Measurements from ENCODE around the gene TMEM125. TPM values are rescaled to one million over a fixed set of nuclear protein-coding genes. Genes with fewer than 3 reads are reported as not detected.

Gene TMEM125
- total and polyA plus RNA-seq, 7 donors: not detected

DNA sequence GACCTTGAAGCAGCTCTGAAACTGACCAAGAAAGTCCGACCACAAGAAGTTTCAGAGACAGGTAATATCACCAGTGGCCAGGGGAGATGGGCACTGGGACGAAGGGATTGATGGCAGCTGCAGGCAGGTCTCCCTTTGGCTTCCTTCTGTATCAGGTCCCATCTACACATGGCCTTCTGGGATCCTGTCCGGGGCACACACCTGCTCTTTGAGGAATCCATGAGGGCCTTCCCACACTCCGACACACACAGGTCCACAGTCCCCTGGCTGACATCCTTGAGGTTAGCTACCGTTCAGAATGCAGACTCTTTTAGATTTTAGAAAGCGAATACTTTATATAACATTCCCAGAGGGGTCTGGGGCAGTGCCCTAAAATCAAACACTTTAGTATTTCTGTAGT is 26.5 kb upstream of the TMEM125 start:
- no peaks in the 10 kb centered on the region for H3K9me3 ChIP-seq
- H3K4me3 ChIP-seq: no peak overlapping the region
- intact Hi-C loops (cut with DNase I): no loop called here
- no peaks in the 10 kb centered on the region for H3K4me1 ChIP-seq
- TF ChIP-seq, protein P1, sequence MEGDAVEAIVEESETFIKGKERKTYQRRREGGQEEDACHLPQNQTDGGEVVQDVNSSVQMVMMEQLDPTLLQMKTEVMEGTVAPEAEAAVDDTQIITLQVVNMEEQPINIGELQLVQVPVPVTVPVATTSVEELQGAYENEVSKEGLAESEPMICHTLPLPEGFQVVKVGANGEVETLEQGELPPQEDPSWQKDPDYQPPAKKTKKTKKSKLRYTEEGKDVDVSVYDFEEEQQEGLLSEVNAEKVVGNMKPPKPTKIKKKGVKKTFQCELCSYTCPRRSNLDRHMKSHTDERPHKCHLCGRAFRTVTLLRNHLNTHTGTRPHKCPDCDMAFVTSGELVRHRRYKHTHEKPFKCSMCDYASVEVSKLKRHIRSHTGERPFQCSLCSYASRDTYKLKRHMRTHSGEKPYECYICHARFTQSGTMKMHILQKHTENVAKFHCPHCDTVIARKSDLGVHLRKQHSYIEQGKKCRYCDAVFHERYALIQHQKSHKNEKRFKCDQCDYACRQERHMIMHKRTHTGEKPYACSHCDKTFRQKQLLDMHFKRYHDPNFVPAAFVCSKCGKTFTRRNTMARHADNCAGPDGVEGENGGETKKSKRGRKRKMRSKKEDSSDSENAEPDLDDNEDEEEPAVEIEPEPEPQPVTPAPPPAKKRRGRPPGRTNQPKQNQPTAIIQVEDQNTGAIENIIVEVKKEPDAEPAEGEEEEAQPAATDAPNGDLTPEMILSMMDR (IDR thresholded peaks at IDR 0.05): no peak
- WGBS, 3 donors: 79 to 82% (median 80%) methylated on average over 6 of the region's 6 CpGs
- H3K27ac ChIP-seq: no peak overlapping the region
- no peaks in the 10 kb centered on the region for H3K36me3 ChIP-seq (ENCODE audit: insufficient read depth in 1 of 2, low read depth in 1 of 2)
- no peaks in the 10 kb centered on the region for H3K27me3 ChIP-seq (ENCODE audit: insufficient read depth in 3 of 3, low read length in 2 of 3)
- ATAC-seq (no peak), DNase-seq (no peak)

DNA sequence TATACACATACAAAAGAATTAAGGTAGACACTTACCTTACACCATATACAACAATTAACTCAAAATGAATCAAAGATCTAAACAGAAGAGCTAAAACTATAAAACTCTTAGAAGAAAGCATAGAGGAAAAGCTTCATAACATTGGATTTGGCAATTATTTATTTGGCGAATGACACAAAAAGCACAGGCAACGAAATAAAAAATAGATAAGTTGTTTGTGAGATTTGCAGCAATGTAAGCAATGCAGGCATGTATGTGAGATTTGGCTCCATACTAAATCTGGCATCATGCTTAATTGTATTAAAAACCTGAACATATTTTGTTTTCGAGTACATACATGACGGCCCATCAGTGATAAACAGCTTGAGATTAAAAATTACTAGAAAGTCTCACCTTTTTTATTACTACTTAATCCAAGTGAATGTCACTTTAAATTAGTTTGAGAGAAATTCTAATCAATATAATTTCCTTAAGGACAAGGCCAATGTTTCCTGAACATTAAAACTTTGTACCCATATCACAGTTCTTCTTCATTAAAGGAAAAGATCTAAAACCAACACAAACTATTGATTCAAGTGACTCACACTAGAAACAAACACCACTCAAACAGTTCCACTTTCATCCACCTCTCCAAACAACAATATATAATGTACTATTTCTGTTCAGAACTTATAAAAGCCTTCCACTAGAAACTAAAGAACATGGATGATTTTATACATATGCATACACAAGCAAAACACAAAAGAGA is 23.1 kb upstream of the TMEM125 start:
- H3K27ac ChIP-seq: no peak overlapping the region
- H3K4me3 ChIP-seq: no peak overlapping the region
- no peaks in the 10 kb centered on the region for H3K36me3 ChIP-seq (ENCODE audit: insufficient read depth in 1 of 2, low read depth in 1 of 2)
- no peak for DNase-seq
- H3K27me3 ChIP-seq (ENCODE audit: insufficient read depth in 3 of 3, low read length in 2 of 3): peaks cover 0 to 6% (median 0%) of the 10 kb centered on the region in 3 donors
- no peaks in the 10 kb centered on the region for H3K9me3 ChIP-seq
- TF ChIP-seq, protein P1 (IDR thresholded peaks at IDR 0.05): no peak
- ATAC-seq: no peak
- 93 to 96% (median 95%) methylated on average over 4 of the region's 4 CpGs for WGBS, 3 donors
- intact Hi-C loops (cut with DNase I): no loop called here
- H3K4me1 ChIP-seq: no peaks in the 10 kb centered on the region

DNA sequence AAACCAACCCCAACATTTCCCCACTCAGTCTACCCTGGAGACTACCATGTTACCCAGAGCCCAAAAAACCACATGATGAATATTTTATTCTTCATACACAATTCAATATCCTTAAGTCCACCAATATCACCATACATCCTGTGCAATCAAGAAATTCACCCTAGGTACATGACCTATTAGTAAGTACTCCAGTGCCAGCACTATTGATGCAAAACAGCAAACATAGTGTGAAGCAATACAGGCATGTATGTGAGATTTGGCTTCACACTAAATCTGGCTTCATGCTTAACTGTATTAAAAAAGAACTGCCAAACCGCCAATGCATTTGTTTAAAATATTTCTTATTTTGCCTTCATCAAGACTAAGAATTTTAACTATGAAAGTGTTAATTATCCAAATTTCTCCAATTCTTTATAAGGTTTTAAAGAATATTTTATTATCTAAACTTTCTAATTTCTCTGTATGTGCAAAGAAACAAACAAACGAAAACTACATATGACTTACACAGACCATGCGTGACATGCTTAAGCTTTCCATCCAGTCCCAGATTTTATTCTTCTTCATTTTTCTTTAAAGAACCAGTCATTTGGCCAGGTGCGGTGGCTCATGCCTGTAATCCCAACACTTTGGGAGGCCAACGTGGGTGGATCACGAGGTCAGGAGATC is 22.4 kb upstream of the TMEM125 start:
- intact Hi-C loops (cut with DNase I): no loop called here
- TF ChIP-seq, protein P1 (IDR thresholded peaks at IDR 0.05): no peak
- Histone ChIP-seq H3K4me1 (no peaks in the 10 kb centered on the region), H3K36me3 (ENCODE audit: insufficient read depth in 1 of 2, low read depth in 1 of 2) (no peaks in the 10 kb centered on the region), H3K27me3 (ENCODE audit: insufficient read depth in 3 of 3, low read length in 2 of 3) (peaks cover 0 to 6% (median 0%) of the 10 kb centered on the region in 3 donors), H3K4me3 (no peak overlapping the region), H3K27ac (no peak overlapping the region), H3K9me3 (no peaks in the 10 kb centered on the region)
- ATAC-seq (no peak), DNase-seq (no peak)
- 77 to 89% (median 83%) methylated on average over 6 of the region's 6 CpGs for WGBS, 3 donors

DNA sequence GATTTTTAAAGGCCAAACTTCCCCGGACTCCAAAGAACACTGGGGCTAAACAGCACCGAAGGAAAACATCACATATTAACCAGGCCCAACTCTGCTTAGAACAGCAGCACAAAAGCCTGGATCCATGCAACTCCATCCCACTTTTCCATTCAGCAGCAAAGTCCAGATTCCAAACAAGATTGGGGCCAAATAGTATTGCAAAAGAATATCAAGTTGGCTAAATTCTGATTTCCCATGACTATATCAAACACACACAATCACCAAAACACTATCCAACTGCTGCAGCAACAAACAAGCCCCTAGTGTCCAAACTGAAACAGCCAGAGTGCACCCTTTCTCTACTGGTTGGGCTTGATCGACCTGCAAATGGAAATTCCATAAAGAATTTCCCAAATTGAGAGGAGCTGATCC is 19.4 kb upstream of the TMEM125 start:
- TF ChIP-seq, protein P1 (IDR thresholded peaks at IDR 0.05): no peak
- no peaks in the 10 kb centered on the region for H3K9me3 ChIP-seq
- H3K4me1 ChIP-seq: no peaks in the 10 kb centered on the region
- ATAC-seq (no peak), DNase-seq (no peak)
- intact Hi-C loops (cut with DNase I): no loop called here
- peaks cover 0 to 6% (median 0%) of the 10 kb centered on the region in 3 donors for H3K27me3 ChIP-seq (ENCODE audit: insufficient read depth in 3 of 3, low read length in 2 of 3)
- H3K27ac ChIP-seq: no peak overlapping the region
- WGBS, 3 donors: 79 to 83% (median 82%) methylated on average over 3 of the region's 3 CpGs
- H3K4me3 ChIP-seq: no peak overlapping the region
- H3K36me3 ChIP-seq (ENCODE audit: insufficient read depth in 1 of 2, low read depth in 1 of 2): no peaks in the 10 kb centered on the region
